ENCODE measurements around the gene HDGFL3.
A peak's percentile ranks its signal among the peaks of the same experiment; 100 is the strongest.

HDGFL3 gene

GRCh38 chr15:83219026-83219425, 11.4 kb upstream of the HDGFL3 start:
- Histone ChIP-seq H3K4me1 (ENCODE audit: insufficient read depth, insufficient read length) (no peaks in the 10 kb centered on the region), H3K4me3 (ENCODE audit: insufficient read length, low read depth) (no peak overlapping the region), H3K27me3 (ENCODE audit: insufficient read depth, insufficient read length) (no peaks in the 10 kb centered on the region), H3K9me3 (ENCODE audit: insufficient read depth, low read length) (peaks cover 21% of the 10 kb centered on the region), H3K9ac (ENCODE audit: insufficient read length, low read depth) (no peak overlapping the region), H3K36me3 (ENCODE audit: insufficient read depth, insufficient read length, low read length) (no peaks in the 10 kb centered on the region)
- DNase-seq (ENCODE audit: low read depth, low spot score), result no peak
- TF ChIP-seq SUZ12 (IDR thresholded peaks at IDR 0.05; ENCODE audit: extremely low read depth, insufficient read depth, insufficient read length) (no peak), YY1 (IDR thresholded peaks at IDR 0.05; ENCODE audit: insufficient read depth, insufficient read length) (no peak), ZNF274 (IDR thresholded peaks at IDR 0.05; ENCODE audit: low read depth, low read length) (no peak)

GRCh38 chr15:83215306-83215705, 7.7 kb upstream of the HDGFL3 start:
- Histone ChIP-seq H3K36me3 (ENCODE audit: insufficient read depth, insufficient read length, low read length) (no peaks in the 10 kb centered on the region), H3K9ac (ENCODE audit: insufficient read length, low read depth) (no peak overlapping the region), H3K4me1 (ENCODE audit: insufficient read depth, insufficient read length) (no peaks in the 10 kb centered on the region), H3K9me3 (ENCODE audit: insufficient read depth, low read length) (peaks cover 6% of the 10 kb centered on the region; the same call in 1 of the 2 replicates), H3K27me3 (ENCODE audit: insufficient read depth, insufficient read length) (no peaks in the 10 kb centered on the region), H3K4me3 (ENCODE audit: insufficient read length, low read depth) (no peak overlapping the region)
- no peak for TF ChIP-seq ZNF274 (IDR thresholded peaks at IDR 0.05; ENCODE audit: low read depth, low read length)
- TF ChIP-seq SUZ12 (IDR thresholded peaks at IDR 0.05; ENCODE audit: extremely low read depth, insufficient read depth, insufficient read length), result no peak
- no peak for TF ChIP-seq YY1 (IDR thresholded peaks at IDR 0.05; ENCODE audit: insufficient read depth, insufficient read length)
- DNase-seq (ENCODE audit: low read depth, low spot score), result no peak

GRCh38 chr15:83210619-83211018, 3.0 kb upstream of the HDGFL3 start:
- TF ChIP-seq ZNF274 (IDR thresholded peaks at IDR 0.05; ENCODE audit: low read depth, low read length), result no peak
- no peak for TF ChIP-seq YY1 (IDR thresholded peaks at IDR 0.05; ENCODE audit: insufficient read depth, insufficient read length)
- TF ChIP-seq SUZ12 (IDR thresholded peaks at IDR 0.05; ENCODE audit: extremely low read depth, insufficient read depth, insufficient read length), result no peak
- H3K9me3 ChIP-seq (ENCODE audit: insufficient read depth, low read length), result peaks cover 5% of the 10 kb centered on the region; the same call in 1 of the 2 replicates
- no peaks in the 10 kb centered on the region for H3K27me3 ChIP-seq (ENCODE audit: insufficient read depth, insufficient read length)
- H3K9ac ChIP-seq (ENCODE audit: insufficient read length, low read depth), result no peak overlapping the region
- H3K4me3 ChIP-seq (ENCODE audit: insufficient read length, low read depth), result no peak overlapping the region
- no peaks in the 10 kb centered on the region for H3K36me3 ChIP-seq (ENCODE audit: insufficient read depth, insufficient read length, low read length)
- no peak for DNase-seq (ENCODE audit: low read depth, low spot score)
- peaks cover under 1% of the 10 kb centered on the region for H3K4me1 ChIP-seq (ENCODE audit: insufficient read depth, insufficient read length)

GRCh38 chr15:83209333-83209732, 1.7 kb upstream of the HDGFL3 start:
- TF ChIP-seq SUZ12 (IDR thresholded peaks at IDR 0.05; ENCODE audit: extremely low read depth, insufficient read depth, insufficient read length) (no peak), ZNF274 (IDR thresholded peaks at IDR 0.05; ENCODE audit: low read depth, low read length) (no peak), YY1 (IDR thresholded peaks at IDR 0.05; ENCODE audit: insufficient read depth, insufficient read length) (no peak)
- no peaks in the 10 kb centered on the region for H3K27me3 ChIP-seq (ENCODE audit: insufficient read depth, insufficient read length)
- peak; percentile 13 for DNase-seq (ENCODE audit: low read depth, low spot score)
- H3K4me3 ChIP-seq (ENCODE audit: insufficient read length, low read depth), result no peak overlapping the region
- no peaks in the 10 kb centered on the region for H3K36me3 ChIP-seq (ENCODE audit: insufficient read depth, insufficient read length, low read length)
- no peaks in the 10 kb centered on the region for H3K9me3 ChIP-seq (ENCODE audit: insufficient read depth, low read length)
- H3K4me1 ChIP-seq (ENCODE audit: insufficient read depth, insufficient read length), result peaks cover 1% of the 10 kb centered on the region
- no peak overlapping the region for H3K9ac ChIP-seq (ENCODE audit: insufficient read length, low read depth)

- DNase-seq (ENCODE audit: low read depth, low spot score), result peak; percentile 60
- Histone ChIP-seq H3K4me1 (ENCODE audit: insufficient read depth, insufficient read length) (peaks cover 1% of the 10 kb centered on the region), H3K4me3 (ENCODE audit: insufficient read length, low read depth) (peak overlapping the region; percentile 48), H3K9ac (ENCODE audit: insufficient read length, low read depth) (peak overlapping the region; percentile 70), H3K36me3 (ENCODE audit: insufficient read depth, insufficient read length, low read length) (peaks cover 6% of the 10 kb centered on the region), H3K27me3 (ENCODE audit: insufficient read depth, insufficient read length) (no peaks in the 10 kb centered on the region), H3K9me3 (ENCODE audit: insufficient read depth, low read length) (no peaks in the 10 kb centered on the region)
- TF ChIP-seq SUZ12 (IDR thresholded peaks at IDR 0.05; ENCODE audit: extremely low read depth, insufficient read depth, insufficient read length) (no peak), YY1 (IDR thresholded peaks at IDR 0.05; ENCODE audit: insufficient read depth, insufficient read length) (no peak), ZNF274 (IDR thresholded peaks at IDR 0.05; ENCODE audit: low read depth, low read length) (no peak)
Observed at GRCh38 chr15:83208367-83208661, 691 bp upstream of the HDGFL3 start.

GRCh38 chr15:83207009-83207659, 489 bp downstream of the HDGFL3 start:
- Histone ChIP-seq H3K27me3 (ENCODE audit: insufficient read depth, insufficient read length) (no peaks in the 10 kb centered on the region), H3K9ac (ENCODE audit: insufficient read length, low read depth) (peak overlapping the region; percentile 92), H3K4me3 (ENCODE audit: insufficient read length, low read depth) (peak overlapping the region; percentile 83), H3K36me3 (ENCODE audit: insufficient read depth, insufficient read length, low read length) (peaks cover 6% of the 10 kb centered on the region), H3K9me3 (ENCODE audit: insufficient read depth, low read length) (no peaks in the 10 kb centered on the region), H3K4me1 (ENCODE audit: insufficient read depth, insufficient read length) (peaks cover 1% of the 10 kb centered on the region)
- TF ChIP-seq YY1 (IDR thresholded peaks at IDR 0.05; ENCODE audit: insufficient read depth, insufficient read length) (peak; percentile 11), SUZ12 (IDR thresholded peaks at IDR 0.05; ENCODE audit: extremely low read depth, insufficient read depth, insufficient read length) (no peak)
- DNase-seq (ENCODE audit: low read depth, low spot score), result peak; percentile 32

- H3K9me3 ChIP-seq (ENCODE audit: insufficient read depth, low read length), result no peaks in the 10 kb centered on the region
- H3K9ac ChIP-seq (ENCODE audit: insufficient read length, low read depth), result peak overlapping the region; percentile 92
- H3K4me3 ChIP-seq (ENCODE audit: insufficient read length, low read depth), result peak overlapping the region; percentile 83
- TF ChIP-seq SUZ12 (IDR thresholded peaks at IDR 0.05; ENCODE audit: extremely low read depth, insufficient read depth, insufficient read length), result no peak
- TF ChIP-seq YY1 (IDR thresholded peaks at IDR 0.05; ENCODE audit: insufficient read depth, insufficient read length), result no peak
- TF ChIP-seq ZNF274 (IDR thresholded peaks at IDR 0.05; ENCODE audit: low read depth, low read length), result no peak
- no peaks in the 10 kb centered on the region for H3K27me3 ChIP-seq (ENCODE audit: insufficient read depth, insufficient read length)
- H3K4me1 ChIP-seq (ENCODE audit: insufficient read depth, insufficient read length), result peaks cover 1% of the 10 kb centered on the region
- peak; percentile 5 for DNase-seq (ENCODE audit: low read depth, low spot score)
- peaks cover 6% of the 10 kb centered on the region for H3K36me3 ChIP-seq (ENCODE audit: insufficient read depth, insufficient read length, low read length)
Observed at GRCh38 chr15:83206526-83207008, 1.1 kb downstream of the HDGFL3 start.
